Urothelium cell line (cell line): ENCODE results near the gene ANXA6.
"Not testable (repeated sequence)": the region's sequence is repeated elsewhere in the genome, so short reads cannot be mapped to it uniquely, and the experiment has no call there.

Experiments
- DNase-seq: peaks from one replicate; pipeline ENCODE4 v3.0.0; 2011; ENCODE audit warnings: low spot score, mixed read lengths
- FAIRE-seq: peaks from 2 replicates; lab custom pipeline; 2011; peaks lifted over from hg19 to GRCh38; lab: Jason Lieb, UNC

Gene ANXA6

GRCh38 chr5:151181818-151182523 is 24.4 kb upstream of the ANXA6 start:
- DNase-seq (no peak), FAIRE-seq (no peak)

GRCh38 chr5:151180291-151180690 is 22.7 kb upstream of the ANXA6 start:
- DNase-seq (no peak), FAIRE-seq (no peak)

- DNase-seq (no peak), FAIRE-seq (no peak)
Measured at GRCh38 chr5:151179489-151179840, 21.9 kb upstream of the ANXA6 start.

GRCh38 chr5:151178777-151179488 is 21.4 kb upstream of the ANXA6 start:
- FAIRE-seq = no peak
- no peak for DNase-seq

- DNase-seq = no peak
- no peak for FAIRE-seq
Measured at GRCh38 chr5:151178372-151178771, 20.8 kb upstream of the ANXA6 start.

GRCh38 chr5:151176268-151176667 is 18.7 kb upstream of the ANXA6 start:
- not testable (repeated sequence) for FAIRE-seq, DNase-seq

- FAIRE-seq (no peak), DNase-seq (no peak)
Measured at GRCh38 chr5:151174612-151175101, 17.1 kb upstream of the ANXA6 start.

- no peak for DNase-seq
- FAIRE-seq = no peak
Measured at GRCh38 chr5:151173711-151174611, 16.4 kb upstream of the ANXA6 start.

- DNase-seq (no peak), FAIRE-seq (no peak)
Measured at GRCh38 chr5:151171529-151171928, 13.9 kb upstream of the ANXA6 start.

GRCh38 chr5:151168602-151169344 is 11.2 kb upstream of the ANXA6 start:
- DNase-seq (no peak), FAIRE-seq (no peak)

- no peak for FAIRE-seq
- DNase-seq = no peak
Measured at GRCh38 chr5:151167022-151167421, 9.4 kb upstream of the ANXA6 start.

- FAIRE-seq (no peak), DNase-seq (peak; percentile 79)
Measured at GRCh38 chr5:151164687-151165392, 7.3 kb upstream of the ANXA6 start.

GRCh38 chr5:151162776-151163175 is 5.2 kb upstream of the ANXA6 start:
- FAIRE-seq (no peak), DNase-seq (no peak)

GRCh38 chr5:151159649-151160373 is 2.2 kb upstream of the ANXA6 start:
- FAIRE-seq = no peak
- DNase-seq = no peak

GRCh38 chr5:151158287-151158661 is 695 bp upstream of the ANXA6 start:
- FAIRE-seq = no peak
- DNase-seq = peak; percentile 20

- no peak for FAIRE-seq
- DNase-seq = peak; percentile 38
Measured at GRCh38 chr5:151156507-151157420, 815 bp downstream of the ANXA6 start.

GRCh38 chr5:151155775-151156506 is 1.6 kb downstream of the ANXA6 start:
- peak; percentile 46 for DNase-seq
- FAIRE-seq = no peak
